HL-60 (cell line): ENCODE measurements around the gene CDT1.

ENCODE experiments used
- POLR2AphosphoS5 ChIP-seq: IDR thresholded peaks from 2 replicates; pipeline ENCODE4 v1.6.1; 2012; ENCODE audit warnings: low read depth
- TF ChIP-seq, protein P1 (sequence below): IDR thresholded peaks from one replicate; pipeline ENCODE4 v1.5.1; 2011; ENCODE audit warnings: low read length, control low read depth, inconsistent platforms; ENCODE audit not compliant: insufficient read depth

DNA sequence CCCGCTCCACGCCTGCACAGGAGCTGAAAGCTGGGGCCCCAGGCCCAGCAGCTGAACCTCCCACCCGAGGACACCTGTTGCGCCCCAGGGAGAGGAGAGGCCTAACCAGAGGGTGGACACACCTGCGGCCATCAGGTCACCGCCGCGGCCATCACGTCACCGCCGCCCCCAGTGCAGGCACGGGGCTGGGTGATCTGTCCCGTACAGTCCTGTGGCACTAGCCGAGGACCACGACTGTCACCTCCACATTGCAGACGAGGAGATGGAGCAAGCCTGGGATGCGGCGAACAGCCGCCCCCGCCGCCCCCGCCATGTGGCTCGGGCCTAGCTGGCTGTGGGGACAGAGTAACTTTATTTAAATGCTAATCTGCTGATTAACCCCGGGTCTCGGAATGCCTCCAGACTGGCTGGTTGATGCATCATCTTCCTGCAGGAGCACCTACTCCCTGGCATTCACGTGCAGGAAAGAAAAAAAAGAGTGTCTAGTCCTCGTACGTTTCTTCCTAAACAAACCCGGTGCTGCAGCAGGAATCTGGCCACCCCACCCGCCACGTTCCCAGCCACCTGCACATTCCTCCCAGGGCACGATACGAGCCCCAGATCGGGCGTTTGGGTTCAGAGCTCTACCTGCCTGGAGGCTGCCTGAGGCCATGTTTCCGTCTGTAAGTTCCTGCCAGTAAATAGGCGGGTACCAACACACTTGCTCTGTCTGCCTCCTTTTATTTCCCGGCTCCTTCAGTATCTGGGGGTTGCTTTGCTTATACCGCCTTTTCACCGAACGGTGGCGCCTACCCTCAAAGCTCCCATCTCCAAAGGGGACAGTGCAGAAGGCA is 48.5 kb upstream of the CDT1 start:
- TF ChIP-seq POLR2AphosphoS5, result no peak
- TF ChIP-seq, protein P1, sequence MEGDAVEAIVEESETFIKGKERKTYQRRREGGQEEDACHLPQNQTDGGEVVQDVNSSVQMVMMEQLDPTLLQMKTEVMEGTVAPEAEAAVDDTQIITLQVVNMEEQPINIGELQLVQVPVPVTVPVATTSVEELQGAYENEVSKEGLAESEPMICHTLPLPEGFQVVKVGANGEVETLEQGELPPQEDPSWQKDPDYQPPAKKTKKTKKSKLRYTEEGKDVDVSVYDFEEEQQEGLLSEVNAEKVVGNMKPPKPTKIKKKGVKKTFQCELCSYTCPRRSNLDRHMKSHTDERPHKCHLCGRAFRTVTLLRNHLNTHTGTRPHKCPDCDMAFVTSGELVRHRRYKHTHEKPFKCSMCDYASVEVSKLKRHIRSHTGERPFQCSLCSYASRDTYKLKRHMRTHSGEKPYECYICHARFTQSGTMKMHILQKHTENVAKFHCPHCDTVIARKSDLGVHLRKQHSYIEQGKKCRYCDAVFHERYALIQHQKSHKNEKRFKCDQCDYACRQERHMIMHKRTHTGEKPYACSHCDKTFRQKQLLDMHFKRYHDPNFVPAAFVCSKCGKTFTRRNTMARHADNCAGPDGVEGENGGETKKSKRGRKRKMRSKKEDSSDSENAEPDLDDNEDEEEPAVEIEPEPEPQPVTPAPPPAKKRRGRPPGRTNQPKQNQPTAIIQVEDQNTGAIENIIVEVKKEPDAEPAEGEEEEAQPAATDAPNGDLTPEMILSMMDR, result no peak
